Heart left ventricle (tissue), 16 donors: ENCODE data around the gene HTRA2. TPM values are rescaled to one million over a fixed set of nuclear protein-coding genes. Genes with fewer than 3 reads are reported as not detected.

ENCODE experiments used
- ATAC-seq, 4 donors: fragments of 200-7000 bp; cut with Tn5 transposase; one replicate each; pipeline ENCODE4 v1.9.1; 2020 to 2022; ENCODE audit warnings: moderate library complexity in 4 of 4, mild to moderate bottlenecking in 3 of 4, moderate number of reproducible peaks in 1 of 4
- DNase-seq, 5 donors: peaks; one replicate each; pipeline ENCODE4 v3.0.0-alpha.2; 2020
- H3K27ac ChIP-seq, 12 donors: fragments of 200-600 bp; sonication (generic) in 4 of 12; one replicate each; pipeline versions ENCODE4 v1.5.0 to v1.8.0; 2016 to 2022; ENCODE audit warnings: mild to moderate bottlenecking in 2 of 12
- H3K27me3 ChIP-seq, 9 donors: fragments of 200-600 bp; sonication (generic) in 2 of 9; one replicate each; pipeline versions ENCODE4 v1.5.1 to v1.8.0; 2016 to 2022; ENCODE audit warnings: mild to moderate bottlenecking in 3 of 9
- H3K36me3 ChIP-seq, 9 donors: fragments of 200-600 bp; sonication (generic) in 2 of 9; one replicate each; pipeline versions ENCODE4 v1.5.0 to v1.8.0; 2018 to 2022; ENCODE audit warnings: mild to moderate bottlenecking in 2 of 9
- H3K4me1 ChIP-seq, 12 donors: fragments of 200-600 bp; sonication (generic) in 4 of 12; one replicate each; pipeline versions ENCODE4 v1.5.0 to v1.8.0; 2016 to 2022; ENCODE audit warnings: mild to moderate bottlenecking in 3 of 12
- H3K4me3 ChIP-seq, 12 donors: fragments of 200-600 bp; sonication (generic) in 4 of 12; one replicate each; pipeline versions ENCODE4 v1.5.0 to v1.8.0; 2017 to 2022; ENCODE audit warnings: mild to moderate bottlenecking in 9 of 12, moderate library complexity in 4 of 12
- H3K9me3 ChIP-seq, 12 donors: fragments of 200-600 bp; sonication (generic) in 4 of 12; one replicate each; pipeline versions ENCODE4 v1.5.0 to v1.8.0; 2016 to 2022; ENCODE audit warnings: mild to moderate bottlenecking in 1 of 12
- CTCF ChIP-seq, 12 donors: fragments of 200-600 bp; sonication (generic) in 4 of 12; IDR thresholded peaks; one replicate each; pipeline versions ENCODE4 v1.5.0 to v1.8.0; 2018 to 2022; ENCODE audit warnings: antibody characterized with exemption in 12 of 12, mild to moderate bottlenecking in 5 of 12
- POLR2A ChIP-seq, 2 donors: fragments of 450-650 bp; IDR thresholded peaks; one replicate each; pipeline ENCODE4 v1.6.1; 2017; ENCODE audit warnings: antibody characterized with exemption in 2 of 2, mild to moderate bottlenecking in 2 of 2, moderate library complexity in 2 of 2
- WGBS, 4 donors: extraction: QIAGEN DNeasy Blood & Tissue Kit in 2 of 4; methylation state at CpG; one replicate each; pipeline versions ENCODE4 v1.1.5 to v1.1.7; 2013 to 2018; 5-methylcytosine and 5-hydroxymethylcytosine counted together
- intact Hi-C, 10 donors: fragments of 100-400 bp; cut with DNase I; formaldehyde crosslinking; loops; one replicate each; pipeline versions ENCODE4 v1.11.1 to v1.14.2; 2022
- polyA plus RNA-seq, 2 donors: library from polyadenylated mRNA; stranded (reverse); fragments of 200-250 nt; gene quantifications; one replicate each; pipeline ENCODE4 v1.2.3, GENCODE V29; 2013
- total RNA-seq, 9 donors: library from RNA; depleted of rRNA in 2 of 9; stranded (reverse); fragments of >200 nt in 2 of 9; fragmentation: NEBNext Ultra II Directional in 3 of 9; extraction: Animal tissue kit (Norgen Biotek cat#: 25700) in 3 of 9; gene quantifications; one replicate each; pipeline versions ENCODE4 v1.1.0 to v1.2.4, GENCODE V29; 2016 to 2023
- donor health status: ischemic (EF 13 %, LVEDD 7.1; RV severe dilation, severe dysfunction).
- donor health status: healthy with polysubstance abuse.
- donor health status: DM: no; HTN: yes; CAD: no.
- donor health status: DM: no; HTN: no; CAD: no.
- donor health status: ischemic (EF 25% LVEDD 6.9; RV normal size, moderate dysfunction).
- donor health status: ischemic (EF 25% LVEDD 5.7; RV mildly dilated, moderate dysfunction).
- donor health status: healthy.
- donor health status: DM: yes; HTN: yes; CAD: no.
- donor health status: ischemic (EF 35%, LVEDD 5.7; RV mildly dilated, moderate dysfunction).
- donor health status: nonischemic (EF 11% LVEDD 7.7; RV severe dilation, severe dysfunction).
- donor health status: DM: yes; HTN: yes; CAD: no.
- donor health status: PGD.
- donor health status: ischemic (EF 29% LVEDD 5.4; RV normal size, mild dysfunction).
- donor health status: nonischemic (EF 23%, LVEDD 6.1; RV moderate dilation, normal function).

Gene HTRA2
- total and polyA plus RNA-seq, 11 donors = 23.6 to 45.4 (median 24.8) TPM

- intact Hi-C loops = no loop called here
Measured at GRCh38 chr2:74499267-74499939, 30.3 kb upstream of the HTRA2 start, which contains the start of gene LBX2. TSS of gene LBX2 (minus strand) at chr2:74499603. CDS start at chr2:74499537, 66 bp downstream.

GRCh38 chr2:74499940-74500577, 29.7 kb upstream of the HTRA2 start:
- Histone ChIP-seq H3K4me1 (peaks cover 9 to 58% (median 41%) of the 10 kb centered on the region in 12 donors), H3K9me3 (no peaks in the 10 kb centered on the region), H3K4me3 (peak overlapping the region in 5 of 12 donors; percentile 11 to 51 (median 42)), H3K27ac (no peak overlapping the region), H3K27me3 (peaks cover 21 to 65% (median 35%) of the 10 kb centered on the region in 9 donors), H3K36me3 (peaks cover 0 to 8% (median 5%) of the 10 kb centered on the region in 9 donors)
- no peak for TF ChIP-seq CTCF (IDR thresholded peaks at IDR 0.05)
- intact Hi-C loops = loop anchor here in 4 of 10 donors (5.0 kb wide), 3 partner anchors 77 to 87 kb away; no protein-coding TSS in a partner anchor
- DNase-seq (no peak), ATAC-seq (no peak)
- 41 to 53% (median 46%) methylated on average over 14 to 15 of the region's 15 CpGs for WGBS, 4 donors

More at GRCh38 chr2:74499267-74499939, 30.3 kb upstream of the HTRA2 start, which contains the start of gene LBX2:
- Histone ChIP-seq H3K36me3 (peaks cover 0 to 2% (median under 1%) of the 10 kb centered on the region in 9 donors), H3K9me3 (no peaks in the 10 kb centered on the region), H3K27ac (no peak within 1 kb of the TSS), H3K27me3 (peaks cover 21 to 65% (median 35%) of the 10 kb centered on the region in 9 donors), H3K4me3 (peak within 1 kb of the TSS in 11 of 12 donors; percentile 9 to 61 (median 20)), H3K4me1 (peaks cover 5 to 52% (median 36%) of the 10 kb centered on the region in 12 donors)
- ATAC-seq = no peak
- peak in 1 of 5 donors; percentile 25 for DNase-seq
- 2 to 6% (median 3%) methylated on average over 33 to 65 of the region's 65 CpGs for WGBS, 4 donors
- TF ChIP-seq CTCF (IDR thresholded peaks at IDR 0.05) = no peak
- TF ChIP-seq POLR2A (IDR thresholded peaks at IDR 0.05) = no peak

GRCh38 chr2:74500578-74500946, 29.2 kb upstream of the HTRA2 start:
- intact Hi-C loops = loop anchor here in 4 of 10 donors (5.0 kb wide), 3 partner anchors 77 to 87 kb away; no protein-coding TSS in a partner anchor
- Histone ChIP-seq H3K27me3 (peaks cover 21 to 65% (median 35%) of the 10 kb centered on the region in 9 donors), H3K27ac (no peak overlapping the region), H3K4me3 (no peak overlapping the region), H3K4me1 (peaks cover 9 to 63% (median 46%) of the 10 kb centered on the region in 12 donors), H3K9me3 (no peaks in the 10 kb centered on the region), H3K36me3 (peaks cover 0 to 13% (median 10%) of the 10 kb centered on the region in 9 donors)
- DNase-seq = no peak
- TF ChIP-seq CTCF (IDR thresholded peaks at IDR 0.05) = no peak
- no peak for TF ChIP-seq POLR2A (IDR thresholded peaks at IDR 0.05)
- no peak for ATAC-seq
